B cell (primary cell): Measurements from ENCODE around the gene TEX14. TPM values are rescaled to one million over a fixed set of nuclear protein-coding genes. Genes with fewer than 3 reads are reported as not detected.

Experiments used
- ATAC-seq: fragments of 200-7000 bp; cut with Tn5 transposase; one replicate; pipeline ENCODE4 v1.10.0; 2021; ENCODE audit warnings: low read depth, mild to moderate bottlenecking, moderate number of reproducible peaks, moderate library complexity
- CTCF ChIA-PET: fragments of 350-600 bp; sonication (Branson Sonifier 250); formaldehyde crosslinking; loops from one replicate; lab custom pipeline; 2021; ENCODE audit warnings: antibody characterized with exemption, inconsistent platforms; lab: Charles Lee
- POLR2A ChIA-PET: fragments of 350-600 bp; sonication (Branson Sonifier 250); formaldehyde crosslinking; loops from one replicate; lab custom pipeline; 2021; ENCODE audit warnings: antibody characterized with exemption; lab: Charles Lee
- DNase-seq: peaks from one replicate; pipeline ENCODE4 v3.0.0; 2013
- H2AFZ ChIP-seq: 2 replicates; pipeline ENCODE4 v1.6.1; 2012; ENCODE audit warnings: mild to moderate bottlenecking, low read depth, low read length; ENCODE audit not compliant: insufficient read depth, poor library complexity, severe bottlenecking
- H3K27ac ChIP-seq, 2 donors: 1 replicate in 1 of 2; 2 replicates in 1 of 2; pipeline ENCODE4 v1.5.1; 2012 to 2013; ENCODE audit warnings: low read length in 2 of 2, mild to moderate bottlenecking in 2 of 2, moderate library complexity in 1 of 2
- H3K27me3 ChIP-seq, 4 experiments: fragments of 200-600 bp in 1 of 4; sonication (generic) in 1 of 4; replicated peaks in 1 of 4; 1 replicate in 2 of 4; 2 replicates in 2 of 4; pipeline versions ENCODE4 v1.6.1 to v1.7.0; 2013 to 2016; ENCODE audit warnings: low read length in 3 of 4, mild to moderate bottlenecking in 2 of 4, mixed read lengths in 1 of 4, moderate library complexity in 1 of 4; ENCODE audit not compliant: insufficient read depth in 4 of 4, control insufficient read depth in 3 of 4; ENCODE audit errors: control extremely low read depth in 1 of 4
- H3K36me3 ChIP-seq, 2 experiments: replicated peaks in 1 of 2; 1 replicate in 1 of 2; 2 replicates in 1 of 2; pipeline versions ENCODE4 v1.6.1 to v1.7.1; 2013; ENCODE audit warnings: low read length in 1 of 2; ENCODE audit not compliant: insufficient read depth in 2 of 2, control insufficient read depth in 1 of 2; ENCODE audit errors: control extremely low read depth in 1 of 2, extremely low read depth in 1 of 2
- H3K4me1 ChIP-seq, 2 donors: fragments of 200-600 bp in 1 of 2; sonication (generic) in 1 of 2; 1 replicate in 1 of 2; 2 replicates in 1 of 2; pipeline versions ENCODE4 v1.5.1 to v1.6.1; 2013 to 2017; ENCODE audit warnings: low read length in 2 of 2; ENCODE audit not compliant: control insufficient read depth in 2 of 2, insufficient read depth in 2 of 2
- H3K4me2 ChIP-seq: replicated peaks from 2 replicates; pipeline ENCODE3; 2012; ENCODE audit warnings: mild to moderate bottlenecking, low read depth, low read length; ENCODE audit not compliant: poor library complexity, severe bottlenecking
- H3K4me3 ChIP-seq, 5 experiments: fragments of 200-600 bp in 1 of 5; sonication (generic) in 1 of 5; 1 replicate in 3 of 5; 2 replicates in 2 of 5; pipeline versions ENCODE4 v1.5.1 to v1.7.0; 2011 to 2016; ENCODE audit warnings: low read length in 4 of 5, mild to moderate bottlenecking in 4 of 5, low read depth in 2 of 5, control low read depth in 1 of 5, moderate library complexity in 1 of 5; ENCODE audit not compliant: insufficient read depth in 1 of 5; ENCODE audit errors: control extremely low read depth in 1 of 5, extremely low read depth in 1 of 5
- H3K79me2 ChIP-seq: fragments of 200-600 bp; sonication (generic); one replicate; pipeline ENCODE4 v1.6.0; 2016; ENCODE audit warnings: low read length; ENCODE audit not compliant: control insufficient read depth, insufficient read depth
- H3K9ac ChIP-seq: fragments of 200-600 bp; sonication (generic); 2 replicates; pipeline ENCODE4 v1.6.1; 2017; ENCODE audit warnings: mild to moderate bottlenecking, low read length, moderate library complexity
- H3K9me3 ChIP-seq, 3 donors: one replicate each; pipeline versions ENCODE4 v1.6.1 to v1.7.1; 2013; ENCODE audit warnings: low read length in 2 of 3; ENCODE audit not compliant: control insufficient read depth in 2 of 3, insufficient read depth in 1 of 3; ENCODE audit errors: control extremely low read depth in 1 of 3
- H4K20me1 ChIP-seq: 2 replicates; pipeline ENCODE4 v1.6.0; 2012; ENCODE audit warnings: mild to moderate bottlenecking, low read length; ENCODE audit not compliant: insufficient read depth, control insufficient read depth, poor library complexity, severe bottlenecking
- H3K27ac Mint-ChIP-seq: one replicate; pipeline ENCODE4 v1.8.0; 2021; ENCODE audit warnings: mixed read lengths
- H3K27me3 Mint-ChIP-seq: one replicate; pipeline ENCODE4 v1.8.0; 2021; ENCODE audit warnings: mixed read lengths
- H3K4me1 Mint-ChIP-seq: one replicate; pipeline ENCODE4 v1.8.0; 2021; ENCODE audit warnings: mixed read lengths
- H3K4me3 Mint-ChIP-seq: one replicate; pipeline ENCODE4 v1.8.0; 2021; ENCODE audit warnings: mixed read lengths
- H3K9me3 Mint-ChIP-seq: one replicate; pipeline ENCODE4 v1.8.0; 2022; ENCODE audit warnings: mixed read lengths; ENCODE audit not compliant: insufficient read depth
- CTCF ChIP-seq: fragments of 200-600 bp; IDR thresholded peaks from one replicate; pipeline ENCODE4 v1.8.0; 2022; ENCODE audit warnings: antibody characterized with exemption, mild to moderate bottlenecking
- EZH2 ChIP-seq: IDR thresholded peaks from 2 replicates; pipeline ENCODE4 v1.6.1; 2012; ENCODE audit warnings: borderline replicate concordance, low read depth, mild to moderate bottlenecking, moderate library complexity, low read length; ENCODE audit not compliant: insufficient read depth, poor library complexity, severe bottlenecking
- WGBS: methylation state at CpG from one replicate; pipeline ENCODE4 v1.1.5; 2013; ENCODE audit warnings: missing lambda C conversion rate; ENCODE audit not compliant: insufficient coverage; 5-methylcytosine and 5-hydroxymethylcytosine counted together
- intact Hi-C: fragments of 100-400 bp; cut with micrococcal nuclease; formaldehyde crosslinking; loops from one replicate; pipeline ENCODE4 v1.10.0; 2022
- polyA plus RNA-seq: library from polyadenylated mRNA; depleted of rRNA; stranded (reverse); fragments of >200 nt; gene quantifications from 2 replicates; pipeline ENCODE4 v1.2.3, GENCODE V29; 2012
- total RNA-seq, 2 donors: library from RNA; stranded (reverse); fragments of 120-200 nt in 1 of 2; gene quantifications; 1 replicate in 1 of 2; 2 replicates in 1 of 2; pipeline versions ENCODE4 v1.2.3 to v1.2.4, GENCODE V29; 2013 to 2022

TEX14 gene
- total and polyA plus RNA-seq, 2 donors (not counting 1 experiment from before 2014, with no cell fraction given) = 0.10 to 0.20 TPM

GRCh38 chr17:58639681-58640080 is 52.2 kb downstream of the TEX14 start:
- ChIA-PET CTCF (no interaction called here), POLR2A (no interaction called here)
- Histone ChIP-seq H3K9me3 (no peaks in the 10 kb centered on the region), H3K27me3 (no peaks in the 10 kb centered on the region), H3K79me2 (no peaks in the 10 kb centered on the region), H3K4me2 (no peak overlapping the region), H3K4me3 (no peak overlapping the region), H3K27ac (no peak overlapping the region), H3K9ac (no peak overlapping the region), H3K36me3 (no peaks in the 10 kb centered on the region), H3K4me1 (no peaks in the 10 kb centered on the region), H4K20me1 (no peaks in the 10 kb centered on the region), H2AFZ (no peak overlapping the region)
- intact Hi-C loops = no loop called here
- no peaks in the 10 kb centered on the region for H3K9me3 Mint-ChIP-seq
- 100% methylated on average over 2 of the region's 6 CpGs for WGBS
- H3K27ac Mint-ChIP-seq = no peak overlapping the region
- H3K27me3 Mint-ChIP-seq = no peaks in the 10 kb centered on the region
- TF ChIP-seq EZH2 (no peak), CTCF (no peak)
- no peaks in the 10 kb centered on the region for H3K4me1 Mint-ChIP-seq
- DNase-seq = no peak
- ATAC-seq = no peak
- H3K4me3 Mint-ChIP-seq = no peak overlapping the region

DNA sequence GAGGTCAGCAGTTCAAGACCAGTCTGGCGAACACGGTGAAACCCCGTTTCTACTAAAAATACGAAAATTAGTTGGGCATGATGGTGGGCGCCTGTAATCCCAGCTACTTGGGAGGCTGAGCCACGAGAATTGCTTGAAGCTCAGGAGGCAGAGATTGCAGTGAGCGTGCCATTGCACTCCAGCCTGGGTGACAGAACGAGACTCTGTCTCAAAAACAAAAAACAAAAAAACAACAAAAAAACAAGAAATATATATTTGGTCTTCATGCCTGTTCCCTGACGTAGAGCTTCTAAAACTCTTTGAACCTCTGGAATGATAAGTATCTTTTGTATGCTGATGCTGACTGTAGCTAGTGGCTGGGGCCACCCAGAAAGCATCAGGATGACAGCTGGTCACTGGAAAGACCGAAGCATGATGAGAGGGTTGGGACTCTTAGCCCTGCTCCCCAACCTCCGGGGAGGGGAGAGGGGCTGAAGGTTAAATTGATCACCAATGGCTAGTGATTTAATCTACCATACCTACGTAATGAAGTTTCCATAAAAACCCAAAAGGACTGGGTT is 54.8 kb downstream of the TEX14 start:
- peaks cover 4% of the 10 kb centered on the region in 2 donors for H3K4me1 ChIP-seq
- H3K4me3 ChIP-seq = no peak overlapping the region
- H3K9me3 Mint-ChIP-seq = no peaks in the 10 kb centered on the region
- no peaks in the 10 kb centered on the region for H3K79me2 ChIP-seq
- TF ChIP-seq CTCF (no peak), EZH2 (no peak)
- no peaks in the 10 kb centered on the region for H3K36me3 ChIP-seq
- no peak overlapping the region for H3K9ac ChIP-seq
- H3K4me2 ChIP-seq = no peak overlapping the region
- H4K20me1 ChIP-seq = no peaks in the 10 kb centered on the region
- ATAC-seq = no peak
- ChIA-PET POLR2A (no interaction called here), CTCF (interaction anchor here (0.8 kb wide), 1 partner anchor 368 kb away, joined by 3 read pairs; no protein-coding TSS in a partner anchor)
- intact Hi-C loops = no loop called here
- H3K27me3 ChIP-seq = no peaks in the 10 kb centered on the region
- H3K27ac ChIP-seq = no peak overlapping the region
- no peaks in the 10 kb centered on the region for H3K27me3 Mint-ChIP-seq
- peaks cover 3% of the 10 kb centered on the region for H3K4me1 Mint-ChIP-seq
- DNase-seq = no peak
- no peak overlapping the region for H3K27ac Mint-ChIP-seq
- WGBS = 100% methylated on average over 6 of the region's 12 CpGs
- no peak overlapping the region for H3K4me3 Mint-ChIP-seq
- no peaks in the 10 kb centered on the region for H3K9me3 ChIP-seq
- no peak overlapping the region for H2AFZ ChIP-seq
